GM18498 (cell line): Measurements from ENCODE around the gene GNAL.
"Not testable (repeated sequence)": the region's sequence is repeated elsewhere in the genome, so short reads cannot be mapped to it uniquely, and the experiment has no call there.

Experiments
- ATAC-seq: cut with Tn5 transposase; IDR thresholded peaks from one replicate; pipeline ENCODE4 v1.9.1; 2021; ENCODE audit warnings: mild to moderate bottlenecking, moderate library complexity; ENCODE audit not compliant: unreplicated experiment

GNAL gene

GRCh38 chr18:11901826-11902438, 212.9 kb downstream of the GNAL start:
- ATAC-seq, result no peak

DNA sequence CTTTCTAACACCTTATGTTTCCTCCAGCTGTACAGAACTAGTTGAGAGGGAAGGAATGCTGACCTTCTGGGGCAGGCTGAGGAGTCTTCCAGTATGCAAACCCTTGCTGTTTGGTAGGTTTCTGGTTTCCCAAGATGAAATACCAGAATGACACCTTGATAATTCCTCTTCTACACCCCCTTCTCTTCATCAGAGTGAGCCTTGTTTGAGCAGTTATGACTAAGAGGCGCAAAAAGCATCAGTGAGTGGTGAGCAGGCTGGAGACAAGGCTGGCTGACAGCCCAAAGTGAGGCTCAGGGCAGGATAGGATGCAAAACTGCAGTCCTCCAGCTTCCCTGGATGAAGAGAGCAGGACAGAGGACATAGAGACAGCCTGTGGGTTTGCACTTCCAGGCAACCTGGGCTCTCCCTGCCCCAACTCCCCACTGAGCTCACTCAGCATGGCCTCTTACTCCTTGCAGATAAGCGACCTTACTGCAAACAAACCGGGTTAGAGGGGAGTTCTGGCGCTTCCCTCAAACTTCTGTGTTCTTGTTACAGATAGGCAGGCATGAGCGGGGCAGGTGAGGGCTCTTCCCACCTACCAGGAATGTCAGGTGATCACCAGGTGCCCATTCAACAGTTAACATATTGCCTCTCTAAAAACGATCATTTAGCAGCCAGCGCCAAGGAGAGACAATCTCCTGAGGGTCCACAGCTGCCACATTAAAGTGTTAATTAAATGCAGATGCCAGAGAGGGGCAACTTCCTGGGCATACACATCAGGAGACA, 213.6 kb downstream of the GNAL start:
- ATAC-seq, result no peak

DNA sequence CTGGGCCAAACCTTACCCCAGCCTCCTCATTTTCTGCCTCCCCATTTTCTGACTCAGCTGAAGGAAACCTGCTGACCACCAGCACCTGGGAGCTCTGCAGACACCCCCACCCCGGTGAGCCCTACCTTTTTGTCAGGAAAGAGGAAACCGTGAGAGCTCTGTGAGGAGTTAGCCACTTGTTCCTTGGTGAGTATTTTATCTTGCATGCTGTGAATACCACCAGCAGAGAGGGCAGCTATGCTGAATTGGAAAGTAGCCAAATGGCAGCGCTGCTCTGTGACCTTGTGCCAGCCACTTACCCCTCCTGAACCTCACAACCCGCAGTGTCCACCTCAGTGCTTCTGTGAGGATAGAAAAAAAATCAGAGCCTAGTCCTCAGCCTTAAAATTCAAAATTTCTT, 216.5 kb downstream of the GNAL start:
- ATAC-seq, result no peak

DNA sequence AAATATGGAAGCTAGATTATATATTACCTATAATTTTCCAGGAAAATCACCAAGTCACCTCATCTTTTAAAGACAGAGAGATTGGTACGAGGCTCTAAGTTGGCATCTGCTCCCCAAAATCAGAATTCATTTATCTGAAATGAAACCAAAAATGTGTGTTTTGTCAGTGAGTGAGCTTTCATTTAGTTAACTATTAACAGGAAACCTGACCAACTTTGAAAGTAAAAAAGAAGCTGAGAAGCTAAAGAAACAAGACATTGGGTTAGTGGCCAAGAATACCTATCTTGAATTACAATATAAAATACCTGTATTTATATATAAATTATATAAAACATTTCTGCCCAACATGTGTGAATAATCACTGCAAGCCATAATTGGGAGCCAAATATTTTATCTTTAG, 217.1 kb downstream of the GNAL start:
- ATAC-seq, result no peak

GRCh38 chr18:11906926-11907874, 218.1 kb downstream of the GNAL start:
- ATAC-seq, result no peak

DNA sequence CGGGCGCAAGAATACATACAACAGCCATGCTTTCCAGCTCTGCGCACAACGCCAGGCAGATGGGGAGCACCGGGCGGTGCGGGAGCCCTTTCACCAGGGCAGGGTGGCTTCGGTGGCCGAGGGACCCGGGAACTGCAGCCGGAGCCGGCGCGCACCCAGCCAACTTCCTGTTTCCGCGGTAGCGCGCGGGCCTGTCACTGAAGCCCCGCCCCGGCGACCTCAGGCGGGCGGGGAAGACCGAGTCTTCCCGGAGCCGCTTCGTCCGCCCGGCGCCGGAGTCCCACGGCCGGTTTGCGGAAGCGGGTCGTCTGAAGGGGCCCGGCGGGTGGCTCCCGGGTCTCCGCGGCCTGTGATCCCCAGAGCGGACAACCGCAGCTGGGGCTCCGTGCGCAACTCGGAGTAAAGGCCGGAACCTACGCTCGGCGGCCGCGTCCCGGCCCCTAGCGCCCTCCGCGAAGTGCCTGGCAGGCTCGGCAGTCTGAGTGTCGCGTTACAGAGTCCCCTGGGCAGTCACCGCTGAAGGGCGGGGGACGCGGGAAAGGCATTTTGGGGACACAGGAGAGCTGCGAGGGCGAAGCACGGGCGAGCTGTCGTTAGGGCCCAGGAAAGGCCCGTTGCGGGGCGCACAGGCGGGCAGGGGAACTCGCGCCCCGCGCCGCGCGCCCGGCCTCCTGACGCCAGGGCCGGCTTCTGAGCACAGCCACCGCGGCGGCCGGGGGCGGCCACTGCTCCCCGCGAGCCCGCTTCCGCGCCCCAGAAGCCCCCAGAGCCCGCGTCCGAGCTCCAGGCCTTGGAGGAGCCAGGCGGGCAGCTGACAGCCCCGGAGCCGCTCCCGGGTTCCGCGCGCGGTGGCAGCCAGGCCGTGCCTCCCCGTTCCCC, 219.4 kb downstream of the GNAL start, which contains the start of gene MPPE1:
Gene MPPE1, minus strand, starts transcription at position 136 of the 879 bp plus-strand sequence. CDS start 11,053 bp downstream, outside the sequence.
- ATAC-seq, result peak; percentile 86

DNA sequence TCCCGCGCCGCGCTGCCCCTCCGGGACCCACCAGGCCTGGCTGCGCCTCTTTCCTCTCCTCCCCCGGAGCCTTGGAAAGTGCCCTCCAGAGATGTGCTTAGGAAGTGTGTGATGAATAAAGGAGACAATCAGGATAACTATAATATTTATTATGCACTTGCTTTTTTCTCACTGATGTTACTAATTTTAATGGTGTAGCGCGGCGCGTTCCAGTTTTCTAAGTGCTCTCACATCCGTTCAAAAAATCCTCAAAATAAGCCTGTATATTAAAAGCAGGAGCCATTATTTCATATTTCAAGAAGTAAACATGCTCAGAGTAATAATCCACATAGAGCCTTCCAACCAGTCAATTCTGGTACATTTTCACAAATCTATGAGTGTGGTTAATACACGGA, 220.0 kb downstream of the GNAL start:
- peak; percentile 4 for ATAC-seq

GRCh38 chr18:11909591-11910026, 220.5 kb downstream of the GNAL start:
- ATAC-seq, result no peak

GRCh38 chr18:11916880-11917279, 227.8 kb downstream of the GNAL start:
- not testable (repeated sequence) for ATAC-seq

- ATAC-seq, result not testable (repeated sequence)
These were observed 230.5 kb downstream of the GNAL start for GRCh38 chr18:11919522-11919921.

DNA sequence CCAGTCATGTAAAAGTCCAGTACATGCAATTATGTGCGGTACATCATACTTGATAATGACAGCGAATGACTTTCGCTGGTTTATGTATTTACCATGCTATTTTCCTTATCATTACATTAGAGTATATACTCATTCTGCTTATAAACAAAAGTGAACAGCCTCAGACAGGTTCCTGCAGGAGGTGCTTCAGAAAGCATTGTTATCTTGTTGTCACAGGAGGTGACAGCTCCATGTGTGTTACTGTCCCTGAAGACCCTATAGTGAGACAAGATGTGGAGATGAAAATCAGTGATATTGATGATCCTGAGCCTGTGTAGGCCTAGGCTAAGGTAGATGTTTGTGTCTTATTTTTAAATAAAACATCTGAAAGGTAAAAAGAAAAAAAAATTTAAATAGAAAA, 234.4 kb downstream of the GNAL start:
- no peak for ATAC-seq

DNA sequence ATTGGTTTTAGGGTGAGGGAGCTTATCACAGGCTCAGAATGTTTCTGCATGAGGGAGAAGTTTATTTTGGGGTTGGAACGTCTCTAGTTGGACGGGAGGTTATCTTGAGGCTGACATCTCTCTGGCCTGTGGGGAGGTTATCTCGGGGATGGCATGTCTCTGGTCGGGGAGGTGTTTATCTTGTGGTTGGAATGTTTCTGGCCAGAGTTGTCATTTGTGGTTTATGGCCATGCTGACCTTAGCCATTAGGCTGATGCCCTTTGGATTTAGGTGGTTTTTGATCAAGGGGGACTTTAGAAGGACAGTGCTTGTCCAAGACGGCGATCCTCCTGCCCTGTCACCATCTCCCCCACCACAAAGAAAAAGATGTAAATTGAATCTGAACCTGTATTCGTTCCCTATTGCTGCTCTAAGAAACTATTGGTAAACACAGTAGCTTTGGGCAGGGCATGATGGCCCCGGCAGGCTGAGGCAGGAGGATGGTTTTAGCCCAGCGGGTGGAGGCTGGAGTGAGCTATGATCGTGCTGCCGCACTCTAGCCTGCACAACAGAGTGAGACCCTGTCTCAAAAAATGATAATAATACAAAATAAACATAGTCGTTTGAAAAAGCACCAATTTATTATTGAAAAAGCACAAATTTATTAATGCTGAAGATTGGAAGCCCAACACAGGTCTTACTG, 236.9 kb downstream of the GNAL start:
- no peak for ATAC-seq

- ATAC-seq, result no peak
These were observed 238.4 kb downstream of the GNAL start for GRCh38 chr18:11927497-11927896.

DNA sequence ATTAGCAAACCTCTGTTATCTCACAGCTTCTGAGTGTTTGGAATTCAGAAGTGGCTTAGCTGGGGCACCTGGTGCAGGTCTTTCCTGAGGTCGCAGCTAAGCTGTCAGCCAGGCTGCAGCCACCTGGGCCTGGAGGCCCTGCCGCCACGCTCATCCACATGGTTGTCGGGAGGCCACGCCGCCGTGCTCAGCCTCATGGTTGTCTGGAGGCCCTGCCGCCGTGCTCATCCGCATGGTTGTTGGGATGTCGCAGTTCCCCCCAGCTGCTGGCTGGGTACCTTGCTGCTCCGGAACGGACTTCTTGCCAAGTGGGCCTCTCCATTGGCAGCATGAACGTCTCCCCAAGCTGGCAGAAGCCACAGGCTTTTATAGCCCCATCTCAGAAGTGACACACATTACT, 243.3 kb downstream of the GNAL start:
- ATAC-seq, result no peak
